Endodermal cell (in vitro differentiated cells): ENCODE measurements around the gene PIK3CD. TPM values are rescaled to one million over a fixed set of nuclear protein-coding genes. Genes with fewer than 3 reads are reported as not detected.
A peak's percentile ranks its signal among the peaks of the same experiment; 100 is the strongest.

Experiments used
- DNase-seq: peaks from one replicate; pipeline ENCODE4 v3.0.0-alpha.2; 2017
- H3K27ac ChIP-seq: 2 replicates; pipeline ENCODE4 v1.5.1; 2013; ENCODE audit warnings: mild to moderate bottlenecking, low read depth, low read length, moderate library complexity
- H3K27me3 ChIP-seq: 2 replicates; pipeline ENCODE4 v1.6.1; 2013; ENCODE audit warnings: mild to moderate bottlenecking, low read length, moderate library complexity; ENCODE audit not compliant: insufficient read depth, control insufficient read depth, poor library complexity, severe bottlenecking
- H3K36me3 ChIP-seq: 2 replicates; pipeline ENCODE4 v1.7.0; 2013; ENCODE audit warnings: mild to moderate bottlenecking, low read length, moderate library complexity; ENCODE audit not compliant: control insufficient read depth, insufficient read depth
- H3K4me1 ChIP-seq: one replicate; pipeline ENCODE4 v1.7.0; 2013; ENCODE audit warnings: low read length; ENCODE audit not compliant: control insufficient read depth, insufficient read depth
- H3K4me3 ChIP-seq: 2 replicates; pipeline ENCODE4 v1.5.1; 2013; ENCODE audit warnings: mild to moderate bottlenecking, low read length, moderate library complexity
- H3K9ac ChIP-seq: 2 replicates; pipeline ENCODE4 v1.6.1; 2013; ENCODE audit warnings: mild to moderate bottlenecking, low read length, moderate library complexity; ENCODE audit not compliant: poor library complexity, severe bottlenecking; ENCODE audit errors: extremely low read depth
- H3K9me3 ChIP-seq: 2 replicates; pipeline ENCODE4 v1.6.1; 2013; ENCODE audit warnings: mild to moderate bottlenecking, low read length, moderate library complexity; ENCODE audit not compliant: control insufficient read depth
- H3K27ac Mint-ChIP-seq: 2 replicates; pipeline ENCODE4 v1.8.0; 2020; ENCODE audit warnings: mixed read lengths
- H3K27me3 Mint-ChIP-seq: 2 replicates; pipeline ENCODE4 v1.8.0; 2021; ENCODE audit warnings: mild to moderate bottlenecking, mixed read lengths; ENCODE audit not compliant: insufficient read depth
- H3K36me3 Mint-ChIP-seq: 2 replicates; pipeline ENCODE4 v1.8.0; 2020; ENCODE audit warnings: low read depth, mixed read lengths
- H3K4me1 Mint-ChIP-seq: 2 replicates; pipeline ENCODE4 v1.8.0; 2020; ENCODE audit warnings: mixed read lengths
- H3K4me3 Mint-ChIP-seq: 2 replicates; pipeline ENCODE4 v1.8.0; 2020; ENCODE audit warnings: mild to moderate bottlenecking, moderate library complexity, mixed read lengths
- H3K9me3 Mint-ChIP-seq: 2 replicates; pipeline ENCODE4 v1.8.0; 2020; ENCODE audit warnings: mild to moderate bottlenecking, mixed read lengths
- WGBS, 2 experiments: methylation state at CpG; one replicate each; pipeline versions ENCODE4 v1.1.5 to v1.1.7; 2013; ENCODE audit warnings: missing lambda C conversion rate in 2 of 2, mixed read lengths in 1 of 2; ENCODE audit not compliant: insufficient coverage in 1 of 2, insufficient read length in 1 of 2; 5-methylcytosine and 5-hydroxymethylcytosine counted together
- total RNA-seq, 2 donors: library from RNA; stranded (reverse); fragmentation: NEBNext Ultra II Directional in 1 of 2; extraction: Animal tissue kit (Norgen Biotek cat#: 25700) in 1 of 2; gene quantifications; 2 replicates in 1 of 2; 3 replicates in 1 of 2; pipeline ENCODE4 v1.2.1, GENCODE V29; 2021
- TF ChIP-seq, protein P1 (sequence below): fragments of 200-600 bp; sonication (generic); conservative IDR thresholded peaks from 2 replicates; pipeline ENCODE4 v1.5.0; 2021; ENCODE audit warnings: antibody characterized with exemption, mild to moderate bottlenecking

PIK3CD gene
- total RNA-seq, 2 donors from 2014 or later, result 13.9 to 14.2 TPM

DNA sequence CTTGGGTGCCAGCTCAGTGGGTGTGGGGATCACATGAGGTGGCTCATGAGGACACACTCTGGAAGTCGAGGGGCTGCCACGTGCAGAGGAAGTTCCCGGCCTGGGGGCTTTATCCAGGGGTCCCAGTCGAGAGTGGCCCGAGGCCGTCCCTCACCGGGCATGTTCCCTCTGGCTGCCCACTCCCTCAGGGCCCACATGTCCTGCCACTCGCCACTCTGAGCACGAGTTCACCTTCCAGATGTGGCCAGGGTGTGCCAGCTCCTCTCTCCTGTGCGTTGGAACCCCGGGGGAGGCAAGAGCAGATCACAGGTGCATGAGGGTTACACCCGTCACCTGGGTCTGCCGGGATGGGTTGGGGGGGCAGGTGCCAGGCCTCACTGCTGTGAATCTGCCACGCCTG lies 48.2 kb upstream of the PIK3CD start:
- Histone ChIP-seq H3K36me3 (peaks cover 13% of the 10 kb centered on the region), H3K27ac (no peak overlapping the region), H3K9me3 (no peaks in the 10 kb centered on the region), H3K4me3 (no peak overlapping the region), H3K9ac (no peak overlapping the region), H3K4me1 (no peaks in the 10 kb centered on the region), H3K27me3 (no peaks in the 10 kb centered on the region)
- Mint-ChIP-seq H3K4me1 (no peaks in the 10 kb centered on the region), H3K27ac (no peak overlapping the region), H3K9me3 (no peaks in the 10 kb centered on the region), H3K27me3 (no peaks in the 10 kb centered on the region), H3K4me3 (no peak overlapping the region), H3K36me3 (peaks cover 10% of the 10 kb centered on the region)
- WGBS, 2 experiments, result 90% methylated on average over 14 of the region's 14 CpGs; no CpG with 5 or more reads in 1 of the 2 experiments
- no peak for DNase-seq
- TF ChIP-seq, protein P1, sequence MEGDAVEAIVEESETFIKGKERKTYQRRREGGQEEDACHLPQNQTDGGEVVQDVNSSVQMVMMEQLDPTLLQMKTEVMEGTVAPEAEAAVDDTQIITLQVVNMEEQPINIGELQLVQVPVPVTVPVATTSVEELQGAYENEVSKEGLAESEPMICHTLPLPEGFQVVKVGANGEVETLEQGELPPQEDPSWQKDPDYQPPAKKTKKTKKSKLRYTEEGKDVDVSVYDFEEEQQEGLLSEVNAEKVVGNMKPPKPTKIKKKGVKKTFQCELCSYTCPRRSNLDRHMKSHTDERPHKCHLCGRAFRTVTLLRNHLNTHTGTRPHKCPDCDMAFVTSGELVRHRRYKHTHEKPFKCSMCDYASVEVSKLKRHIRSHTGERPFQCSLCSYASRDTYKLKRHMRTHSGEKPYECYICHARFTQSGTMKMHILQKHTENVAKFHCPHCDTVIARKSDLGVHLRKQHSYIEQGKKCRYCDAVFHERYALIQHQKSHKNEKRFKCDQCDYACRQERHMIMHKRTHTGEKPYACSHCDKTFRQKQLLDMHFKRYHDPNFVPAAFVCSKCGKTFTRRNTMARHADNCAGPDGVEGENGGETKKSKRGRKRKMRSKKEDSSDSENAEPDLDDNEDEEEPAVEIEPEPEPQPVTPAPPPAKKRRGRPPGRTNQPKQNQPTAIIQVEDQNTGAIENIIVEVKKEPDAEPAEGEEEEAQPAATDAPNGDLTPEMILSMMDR, result no peak

DNA sequence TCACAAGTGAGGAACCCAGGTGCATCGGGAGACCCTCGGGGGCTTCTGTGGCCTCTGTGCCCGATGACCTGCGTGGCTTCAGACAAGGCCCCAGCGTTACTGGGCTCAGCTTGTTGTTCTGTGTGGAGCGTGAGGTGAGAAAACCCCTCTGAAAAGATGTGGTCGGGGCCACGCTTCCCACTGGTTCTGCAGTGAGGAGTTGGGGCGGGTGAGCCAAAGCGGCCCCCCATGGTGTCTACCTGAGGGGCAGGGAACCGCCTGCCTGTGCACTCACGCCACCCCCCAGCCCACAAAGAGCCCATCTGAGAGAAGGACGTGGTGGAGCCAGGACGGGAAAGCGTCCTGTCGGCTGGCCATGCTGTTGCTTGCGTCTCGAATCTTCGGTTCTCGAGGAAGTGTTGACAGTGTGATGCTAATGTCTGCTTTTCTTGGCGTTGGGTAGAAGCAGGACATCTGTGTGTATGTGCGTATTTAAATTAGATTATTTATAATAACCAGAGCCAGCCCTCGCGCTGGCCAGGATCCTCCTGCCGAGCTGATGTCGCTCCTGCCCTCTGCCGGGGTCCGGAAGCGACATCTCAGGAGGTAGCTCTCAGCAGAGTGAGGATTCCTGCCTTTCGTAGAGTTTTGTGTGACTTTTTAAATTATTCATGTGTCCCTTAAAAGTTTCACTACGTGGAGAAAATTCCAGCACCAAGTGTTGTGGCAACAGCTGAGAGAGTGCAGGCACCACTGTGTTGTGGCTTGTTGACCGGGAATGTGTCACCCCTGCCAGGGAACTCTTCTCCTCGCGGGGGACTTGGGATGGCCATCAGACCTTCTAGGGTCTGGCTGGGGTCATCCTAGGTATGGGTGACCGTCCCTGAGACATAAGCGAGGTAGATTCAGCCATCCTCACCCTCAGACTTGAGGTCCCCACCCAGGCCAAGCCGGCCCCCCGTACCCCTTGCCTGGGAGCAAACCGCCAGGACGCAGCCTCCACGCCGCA lies 47.5 kb upstream of the PIK3CD start:
- H3K4me1 ChIP-seq, result no peaks in the 10 kb centered on the region
- no peaks in the 10 kb centered on the region for H3K9me3 Mint-ChIP-seq
- H3K27me3 ChIP-seq, result no peaks in the 10 kb centered on the region
- H3K36me3 ChIP-seq, result peaks cover 12% of the 10 kb centered on the region
- peaks cover 10% of the 10 kb centered on the region for H3K36me3 Mint-ChIP-seq
- H3K4me3 ChIP-seq, result no peak overlapping the region
- no peak overlapping the region for H3K27ac Mint-ChIP-seq
- no peak for DNase-seq
- TF ChIP-seq, protein P1, result no peak
- H3K9me3 ChIP-seq, result no peaks in the 10 kb centered on the region
- no peak overlapping the region for H3K9ac ChIP-seq
- no peaks in the 10 kb centered on the region for H3K27me3 Mint-ChIP-seq
- no peak overlapping the region for H3K4me3 Mint-ChIP-seq
- H3K4me1 Mint-ChIP-seq, result no peaks in the 10 kb centered on the region
- no peak overlapping the region for H3K27ac ChIP-seq
- 94 to 96% methylated on average over 29 to 42 of the region's 42 CpGs for WGBS, 2 experiments

DNA sequence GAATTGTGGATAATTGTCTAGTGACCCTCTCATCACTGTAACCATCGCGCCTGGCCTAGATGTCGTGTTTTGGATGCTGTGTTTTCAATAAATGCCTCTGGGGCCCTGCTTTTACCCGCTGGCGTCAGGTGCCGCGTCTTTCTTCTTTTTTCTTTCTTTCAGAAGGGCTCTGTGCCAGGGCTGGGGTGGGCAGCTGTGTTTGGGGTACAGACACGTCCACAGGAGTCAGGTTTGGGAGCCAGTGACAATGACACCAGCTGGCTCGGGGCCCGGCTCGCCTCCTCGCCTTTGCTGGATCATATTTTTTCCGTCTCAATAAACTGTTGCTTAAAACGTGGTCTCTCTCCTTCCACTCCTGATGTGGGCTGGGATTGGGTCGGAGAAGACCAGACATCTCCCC lies 46.7 kb upstream of the PIK3CD start:
- no peak for DNase-seq
- H3K4me1 ChIP-seq, result no peaks in the 10 kb centered on the region
- H3K36me3 Mint-ChIP-seq, result peaks cover 12% of the 10 kb centered on the region
- no peaks in the 10 kb centered on the region for H3K4me1 Mint-ChIP-seq
- peaks cover 11% of the 10 kb centered on the region for H3K36me3 ChIP-seq
- H3K27ac Mint-ChIP-seq, result peak overlapping the region; percentile 16
- H3K27ac ChIP-seq, result no peak overlapping the region
- no peaks in the 10 kb centered on the region for H3K9me3 ChIP-seq
- H3K4me3 Mint-ChIP-seq, result no peak overlapping the region
- TF ChIP-seq, protein P1, result no peak
- no peak overlapping the region for H3K9ac ChIP-seq
- WGBS, 2 experiments, result 92 to 100% methylated on average over 10 to 15 of the region's 15 CpGs
- no peaks in the 10 kb centered on the region for H3K27me3 ChIP-seq
- no peaks in the 10 kb centered on the region for H3K27me3 Mint-ChIP-seq
- H3K4me3 ChIP-seq, result no peak overlapping the region
- H3K9me3 Mint-ChIP-seq, result no peaks in the 10 kb centered on the region
